HepG2 (cell line): Measurements from ENCODE around the gene UTS2R. TPM values are rescaled to one million over a fixed set of nuclear protein-coding genes. Genes with fewer than 3 reads are reported as not detected.
A peak's percentile ranks its signal among the peaks of the same experiment; 100 is the strongest.

Experiments used
- ATAC-seq: fragments of 200-7000 bp; cut with Tn5 transposase; 3 replicates; pipeline ENCODE4 v1.9.1; 2020; ENCODE audit warnings: mild to moderate bottlenecking, moderate library complexity
- BruUV-seq: library from RNA; stranded (reverse); fragments of 400-500 nt; replicated peaks from 2 replicates; lab custom pipeline; 2021; lab: Mats Ljungman, UMichigan
- CTCF ChIA-PET: fragments of 300-600 bp; formaldehyde crosslinking; extraction: SDS; loops from one replicate; lab custom pipeline; 2021; ENCODE audit warnings: low total read pairs, inconsistent platforms, low intra/inter-chr PET ratio; lab: Yijun Ruan, JAX
- POLR2A ChIA-PET: fragments of 350-600 bp; sonication (Branson Sonifier 250); formaldehyde crosslinking; loops from one replicate; lab custom pipeline; 2020; ENCODE audit warnings: antibody characterized with exemption, inconsistent platforms; lab: Yijun Ruan, JAX
- DNase-seq: peaks from one replicate; pipeline ENCODE4 v3.0.0-alpha.2; 2015; ENCODE audit warnings: low spot score
- FAIRE-seq: peaks from 3 replicates; lab custom pipeline; 2011; peaks lifted over from hg19 to GRCh38; lab: Jason Lieb, UNC
- H2AFZ ChIP-seq: one replicate; pipeline ENCODE4 v1.6.1; 2011; ENCODE audit warnings: low read length, inconsistent platforms
- H3K27ac ChIP-seq: fragments of 300-600 bp; 3 replicates; pipeline ENCODE4 v1.8.0; 2011; ENCODE audit warnings: mixed run types, mild to moderate bottlenecking, mixed read lengths, low read length, inconsistent platforms; ENCODE audit not compliant: insufficient read depth; ENCODE audit errors: extremely low read length
- H3K27me3 ChIP-seq, 2 experiments: fragments of 200-600 bp in 1 of 2; 2 replicates in 1 of 2; 3 replicates in 1 of 2; pipeline versions ENCODE4 v1.6.0 to v1.8.0; 2011; ENCODE audit warnings: low read length in 2 of 2, mild to moderate bottlenecking in 2 of 2, moderate library complexity in 2 of 2, inconsistent platforms in 1 of 2; ENCODE audit not compliant: insufficient read depth in 2 of 2, control insufficient read depth in 1 of 2
- H3K36me3 ChIP-seq, 2 experiments: fragments of 200-600 bp in 1 of 2; replicated peaks in 1 of 2; 2 replicates in 1 of 2; 3 replicates in 1 of 2; pipeline versions ENCODE4 v1.5.1 to v1.8.0; 2011; ENCODE audit warnings: low read length in 2 of 2, inconsistent platforms in 1 of 2; ENCODE audit not compliant: insufficient read depth in 2 of 2, control insufficient read depth in 1 of 2
- H3K4me1 ChIP-seq: 2 replicates; pipeline ENCODE4 v1.5.1; 2012; ENCODE audit warnings: low read length, inconsistent platforms; ENCODE audit not compliant: insufficient read depth
- H3K4me2 ChIP-seq: 2 replicates; pipeline ENCODE4 v1.6.0; 2011; ENCODE audit warnings: low read depth, low read length, inconsistent platforms
- H3K4me3 ChIP-seq, 3 experiments: fragments of 200-600 bp in 1 of 3; sonication (generic), shearing (Covaris generic) in 1 of 3; replicated peaks in 1 of 3; 2 replicates each; pipeline ENCODE4 v1.5.1; 2011 to 2016; ENCODE audit warnings: low read length in 3 of 3, inconsistent platforms in 2 of 3, low read depth in 2 of 3, mild to moderate bottlenecking in 2 of 3, control low read depth in 1 of 3, mixed read lengths in 1 of 3; ENCODE audit not compliant: insufficient read depth in 1 of 3
- H3K79me2 ChIP-seq: one replicate; pipeline ENCODE4 v1.6.1; 2011; ENCODE audit warnings: low read length, inconsistent platforms; ENCODE audit not compliant: insufficient read depth
- H3K9ac ChIP-seq: 2 replicates; pipeline ENCODE4 v1.6.0; 2011; ENCODE audit warnings: mild to moderate bottlenecking, low read depth, low read length, inconsistent platforms; ENCODE audit not compliant: insufficient read depth
- H3K9me3 ChIP-seq: 2 replicates; pipeline ENCODE4 v1.5.1; 2012; ENCODE audit warnings: mild to moderate bottlenecking, low read length
- H4K20me1 ChIP-seq: 2 replicates; pipeline ENCODE4 v1.6.0; 2011; ENCODE audit warnings: inconsistent platforms, mild to moderate bottlenecking, low read length, moderate library complexity; ENCODE audit not compliant: insufficient read depth
- BRD4 ChIP-seq: sonication (generic); formaldehyde crosslinking; IDR thresholded peaks from 2 replicates; pipeline ENCODE4 v1.4.0; 2020; ENCODE audit warnings: missing genetic modification reagents
- CREB1 ChIP-seq, 2 experiments: fragments of 450-650 bp in 1 of 2; IDR thresholded peaks; 2 replicates each; pipeline ENCODE4 v1.6.1; 2016 to 2017; ENCODE audit warnings: control low read depth in 1 of 2, mild to moderate bottlenecking in 1 of 2, missing compliant biosample characterization in 1 of 2, missing genetic modification characterization in 1 of 2
- GATAD1 ChIP-seq: IDR thresholded peaks from 2 replicates; pipeline ENCODE4 v1.6.1; 2016; ENCODE audit warnings: missing genetic modification reagents, missing compliant biosample characterization
- HNRNPLL ChIP-seq: fragments of 200-400 bp; formaldehyde crosslinking; IDR thresholded peaks from 2 replicates; pipeline ENCODE4 v1.6.1; 2017; ENCODE audit warnings: mild to moderate bottlenecking, low read depth, low read length; ENCODE audit not compliant: poor library complexity, severe bottlenecking
- RBM22 ChIP-seq: fragments of 200-400 bp; formaldehyde crosslinking; optimal IDR thresholded peaks from 2 replicates; pipeline ENCODE3; 2017; ENCODE audit warnings: mild to moderate bottlenecking, low read length, moderate library complexity
- USF2 ChIP-seq, 2 experiments: sonication (generic) in 1 of 2; formaldehyde crosslinking in 1 of 2; IDR thresholded peaks; 2 replicates each; pipeline versions ENCODE4 v1.5.1 to v1.6.1; 2011 to 2020; ENCODE audit warnings: borderline replicate concordance in 1 of 2, low read depth in 1 of 2, low read length in 1 of 2, mild to moderate bottlenecking in 1 of 2, missing genetic modification reagents in 1 of 2, moderate library complexity in 1 of 2
- ZNF34 ChIP-seq: sonication (generic); formaldehyde crosslinking; IDR thresholded peaks from 2 replicates; pipeline ENCODE4 v1.4.0; 2020; ENCODE audit warnings: mild to moderate bottlenecking, missing genetic modification reagents, borderline replicate concordance
- ZNF841 ChIP-seq: sonication (generic); formaldehyde crosslinking; IDR thresholded peaks from 2 replicates; pipeline ENCODE4 v1.8.1; 2023; ENCODE audit warnings: missing genetic modification reagents, borderline replicate concordance
- WGBS: methylation state at CpG from one replicate; pipeline ENCODE4 v1.1.6; 2017; ENCODE audit warnings: low lambda C conversion rate; 5-methylcytosine and 5-hydroxymethylcytosine counted together
- in situ Hi-C: cut with HindIII; loops from 2 replicates; pipeline ENCODE4 v1.10.0; 2017; ENCODE audit warnings: low pct_unique_long_range_greater_than_20kb; ENCODE audit not compliant: extremely low pct_ligation_motif_present
- intact Hi-C: fragments of 100-400 bp; cut with micrococcal nuclease; formaldehyde crosslinking; loops from one replicate; pipeline ENCODE4 v1.10.0; 2022; ENCODE audit not compliant: unreplicated experiment
- polyA plus RNA-seq, 8 experiments: library from polyadenylated mRNA; depleted of rRNA in 3 of 8; stranded (reverse) in 7 of 8; unstranded in 1 of 8; fragments of >200 nt; fragmentation: Illumina TruSeq in 4 of 8; extraction: Trizol in 4 of 8; gene quantifications; 2 replicates each; pipeline versions ENCODE4 v1.2.1 to v1.2.3, GENCODE V29; 2011 to 2016; ENCODE audit warnings: low read depth in 4 of 8, missing spikeins in 1 of 8, mixed read lengths in 1 of 8; ENCODE audit not compliant: insufficient read depth in 1 of 8
- total RNA-seq, 5 experiments: library from RNA; depleted of rRNA; stranded (reverse); fragments of >200 nt; fragmentation: Illumina TruSeq; extraction: Trizol; gene quantifications; 2 replicates each; pipeline ENCODE4 v1.2.3, GENCODE V29; 2016; ENCODE audit warnings: low read depth in 1 of 5
- TF ChIP-seq, protein P1 (sequence below): sonication (generic); formaldehyde crosslinking; IDR thresholded peaks from 2 replicates; pipeline ENCODE4 v1.4.0; 2020; ENCODE audit warnings: low read depth, missing genetic modification reagents
- TF ChIP-seq, protein P2 (sequence below): IDR thresholded peaks from 2 replicates; pipeline ENCODE4 v1.6.1; 2016; ENCODE audit warnings: low read depth, missing genetic modification reagents, missing compliant biosample characterization

The UTS2R gene
- total and polyA plus RNA-seq, 2 of the 13 experiments (the other 11 are each of a cell fraction or from before 2014, with no cell fraction given) = 0.13 to 0.15 TPM

DNA sequence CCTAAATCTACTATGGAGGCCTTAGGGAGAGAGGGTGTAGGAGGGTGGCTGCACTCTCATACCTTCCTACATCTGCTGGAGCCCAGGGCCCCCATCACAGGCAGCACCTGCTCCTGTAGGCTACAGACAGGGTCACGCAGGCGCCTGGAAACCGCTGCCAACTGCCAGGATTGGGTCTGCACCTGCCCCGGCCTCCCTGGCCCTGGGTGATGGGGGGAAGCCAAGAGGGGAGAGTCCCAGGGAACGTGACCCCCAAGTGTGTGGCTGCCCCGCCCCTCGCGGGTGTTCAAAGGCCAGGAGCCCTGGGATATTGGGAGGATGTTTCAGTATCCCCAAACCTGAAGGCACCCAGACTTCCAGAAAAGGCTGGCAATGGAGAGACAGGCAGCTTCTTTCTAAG lies 18.1 kb upstream of the UTS2R start:
- no peak overlapping the region for H3K4me3 ChIP-seq
- H3K36me3 ChIP-seq = no peaks in the 10 kb centered on the region
- CTCF ChIA-PET = interaction anchor here (0.9 to 5.1 kb wide), 3 partner anchors 61 to 71 kb away, joined by 3 to 41 read pairs (median 17); no protein-coding TSS in a partner anchor
- in situ Hi-C loops = loop anchor here (5.0 to 10.0 kb wide), 3 partner anchors 34 to 201 kb away; no protein-coding TSS in a partner anchor
- peaks cover 100% of the 10 kb centered on the region for H3K4me1 ChIP-seq
- no peaks in the 10 kb centered on the region for H3K9me3 ChIP-seq
- H2AFZ ChIP-seq = no peak overlapping the region
- no peaks in the 10 kb centered on the region for H3K27me3 ChIP-seq
- POLR2A ChIA-PET = no interaction called here
- intact Hi-C loops = loop anchor here (2.0 to 5.0 kb wide), 3 partner anchors 34 to 199 kb away; no protein-coding TSS in a partner anchor
- no peak overlapping the region for H3K9ac ChIP-seq
- ATAC-seq (no peak), FAIRE-seq (no peak), DNase-seq (no peak)
- 51% methylated on average over 7 of the region's 8 CpGs for WGBS
- H3K4me2 ChIP-seq = no peak overlapping the region; the same call in 1 of the 2 replicates
- H3K27ac ChIP-seq = no peak overlapping the region
- H4K20me1 ChIP-seq = no peaks in the 10 kb centered on the region
- H3K79me2 ChIP-seq = no peaks in the 10 kb centered on the region
- no TSS peak for BruUV-seq
- TF ChIP-seq RBM22 (no peak), USF2 (IDR thresholded peaks at IDR 0.05; ENCODE audit: low read depth, low read length) (no peak), USF2 (CRISPR knock-in tag; IDR thresholded peaks at IDR 0.05; ENCODE audit: borderline replicate concordance) (no peak), HNRNPLL (peak; percentile 18), CREB1 (IDR thresholded peaks at IDR 0.05) (no peak), CREB1 (CRISPR knock-in tag; IDR thresholded peaks at IDR 0.05) (no peak), BRD4 (CRISPR knock-in tag) (0 out of 2 replicates have a peak, but pooled peaks have one; percentile 11), ZNF841 (CRISPR knock-in tag) (no peak), GATAD1 (CRISPR knock-in tag) (no peak), ZNF34 (CRISPR knock-in tag) (no peak)
- TF ChIP-seq, protein P1, sequence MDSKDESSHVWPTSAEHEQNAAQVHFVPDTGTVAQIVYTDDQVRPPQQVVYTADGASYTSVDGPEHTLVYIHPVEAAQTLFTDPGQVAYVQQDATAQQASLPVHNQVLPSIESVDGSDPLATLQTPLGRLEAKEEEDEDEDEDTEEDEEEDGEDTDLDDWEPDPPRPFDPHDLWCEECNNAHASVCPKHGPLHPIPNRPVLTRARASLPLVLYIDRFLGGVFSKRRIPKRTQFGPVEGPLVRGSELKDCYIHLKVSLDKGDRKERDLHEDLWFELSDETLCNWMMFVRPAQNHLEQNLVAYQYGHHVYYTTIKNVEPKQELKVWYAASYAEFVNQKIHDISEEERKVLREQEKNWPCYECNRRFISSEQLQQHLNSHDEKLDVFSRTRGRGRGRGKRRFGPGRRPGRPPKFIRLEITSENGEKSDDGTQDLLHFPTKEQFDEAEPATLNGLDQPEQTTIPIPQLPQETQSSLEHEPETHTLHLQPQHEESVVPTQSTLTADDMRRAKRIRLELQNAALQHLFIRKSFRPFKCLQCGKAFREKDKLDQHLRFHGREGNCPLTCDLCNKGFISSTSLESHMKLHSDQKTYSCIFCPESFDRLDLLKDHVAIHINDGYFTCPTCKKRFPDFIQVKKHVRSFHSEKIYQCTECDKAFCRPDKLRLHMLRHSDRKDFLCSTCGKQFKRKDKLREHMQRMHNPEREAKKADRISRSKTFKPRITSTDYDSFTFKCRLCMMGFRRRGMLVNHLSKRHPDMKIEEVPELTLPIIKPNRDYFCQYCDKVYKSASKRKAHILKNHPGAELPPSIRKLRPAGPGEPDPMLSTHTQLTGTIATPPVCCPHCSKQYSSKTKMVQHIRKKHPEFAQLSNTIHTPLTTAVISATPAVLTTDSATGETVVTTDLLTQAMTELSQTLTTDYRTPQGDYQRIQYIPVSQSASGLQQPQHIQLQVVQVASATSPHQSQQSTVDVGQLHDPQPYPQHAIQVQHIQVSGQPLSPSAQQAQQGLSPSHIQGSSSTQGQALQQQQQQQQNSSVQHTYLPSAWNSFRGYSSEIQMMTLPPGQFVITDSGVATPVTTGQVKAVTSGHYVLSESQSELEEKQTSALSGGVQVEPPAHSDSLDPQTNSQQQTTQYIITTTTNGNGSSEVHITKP (CRISPR knock-in tag) = no peak
- TF ChIP-seq, protein P2, sequence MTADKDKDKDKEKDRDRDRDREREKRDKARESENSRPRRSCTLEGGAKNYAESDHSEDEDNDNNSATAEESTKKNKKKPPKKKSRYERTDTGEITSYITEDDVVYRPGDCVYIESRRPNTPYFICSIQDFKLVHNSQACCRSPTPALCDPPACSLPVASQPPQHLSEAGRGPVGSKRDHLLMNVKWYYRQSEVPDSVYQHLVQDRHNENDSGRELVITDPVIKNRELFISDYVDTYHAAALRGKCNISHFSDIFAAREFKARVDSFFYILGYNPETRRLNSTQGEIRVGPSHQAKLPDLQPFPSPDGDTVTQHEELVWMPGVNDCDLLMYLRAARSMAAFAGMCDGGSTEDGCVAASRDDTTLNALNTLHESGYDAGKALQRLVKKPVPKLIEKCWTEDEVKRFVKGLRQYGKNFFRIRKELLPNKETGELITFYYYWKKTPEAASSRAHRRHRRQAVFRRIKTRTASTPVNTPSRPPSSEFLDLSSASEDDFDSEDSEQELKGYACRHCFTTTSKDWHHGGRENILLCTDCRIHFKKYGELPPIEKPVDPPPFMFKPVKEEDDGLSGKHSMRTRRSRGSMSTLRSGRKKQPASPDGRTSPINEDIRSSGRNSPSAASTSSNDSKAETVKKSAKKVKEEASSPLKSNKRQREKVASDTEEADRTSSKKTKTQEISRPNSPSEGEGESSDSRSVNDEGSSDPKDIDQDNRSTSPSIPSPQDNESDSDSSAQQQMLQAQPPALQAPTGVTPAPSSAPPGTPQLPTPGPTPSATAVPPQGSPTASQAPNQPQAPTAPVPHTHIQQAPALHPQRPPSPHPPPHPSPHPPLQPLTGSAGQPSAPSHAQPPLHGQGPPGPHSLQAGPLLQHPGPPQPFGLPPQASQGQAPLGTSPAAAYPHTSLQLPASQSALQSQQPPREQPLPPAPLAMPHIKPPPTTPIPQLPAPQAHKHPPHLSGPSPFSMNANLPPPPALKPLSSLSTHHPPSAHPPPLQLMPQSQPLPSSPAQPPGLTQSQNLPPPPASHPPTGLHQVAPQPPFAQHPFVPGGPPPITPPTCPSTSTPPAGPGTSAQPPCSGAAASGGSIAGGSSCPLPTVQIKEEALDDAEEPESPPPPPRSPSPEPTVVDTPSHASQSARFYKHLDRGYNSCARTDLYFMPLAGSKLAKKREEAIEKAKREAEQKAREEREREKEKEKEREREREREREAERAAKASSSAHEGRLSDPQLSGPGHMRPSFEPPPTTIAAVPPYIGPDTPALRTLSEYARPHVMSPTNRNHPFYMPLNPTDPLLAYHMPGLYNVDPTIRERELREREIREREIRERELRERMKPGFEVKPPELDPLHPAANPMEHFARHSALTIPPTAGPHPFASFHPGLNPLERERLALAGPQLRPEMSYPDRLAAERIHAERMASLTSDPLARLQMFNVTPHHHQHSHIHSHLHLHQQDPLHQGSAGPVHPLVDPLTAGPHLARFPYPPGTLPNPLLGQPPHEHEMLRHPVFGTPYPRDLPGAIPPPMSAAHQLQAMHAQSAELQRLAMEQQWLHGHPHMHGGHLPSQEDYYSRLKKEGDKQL = no peak
